ENCODE data around the gene ISCU. TPM values are rescaled to one million over a fixed set of nuclear protein-coding genes. Genes with fewer than 3 reads are reported as not detected.
A peak's percentile ranks its signal among the peaks of the same experiment; 100 is the strongest.

Gene ISCU
- total and polyA plus RNA-seq, 2 of the 8 experiments (the other 6 are each of a cell fraction or from before 2014, with no cell fraction given), result 72.1 to 78.1 TPM

GRCh38 chr12:108612788-108613282 is 50.4 kb downstream of the ISCU start (continued):
- no peak for TF ChIP-seq FOSL1 (IDR thresholded peaks at IDR 0.05; ENCODE audit: insufficient read depth, low read depth, low read length)
- TF ChIP-seq MAX (IDR thresholded peaks at IDR 0.05), result peak; percentile 19; the same call in 1 of the 2 replicates
- TF ChIP-seq E2F6 (IDR thresholded peaks at IDR 0.05), result no peak
- peak; percentile 69; the same call in 1 of the 2 replicates for TF ChIP-seq KDM1A (IDR thresholded peaks at IDR 0.05; ENCODE audit: borderline replicate concordance, low read length)
- no peak for TF ChIP-seq RNF2 (IDR thresholded peaks at IDR 0.05; ENCODE audit: borderline replicate concordance, low read depth, low read length, missing control alignments, poor library complexity, severe bottlenecking)
- no peak for TF ChIP-seq NANOG (IDR thresholded peaks at IDR 0.05; ENCODE audit: insufficient read depth, low read depth, low read length, poor library complexity, severe bottlenecking)
- no peak for TF ChIP-seq NRF1 (IDR thresholded peaks at IDR 0.05; ENCODE audit: low read depth, low read length)
- no peak for TF ChIP-seq EGR1 (IDR thresholded peaks at IDR 0.05; ENCODE audit: borderline replicate concordance, low read depth, low read length)
- no peak for TF ChIP-seq ASH2L (IDR thresholded peaks at IDR 0.05; ENCODE audit: low read length)
- no peak for TF ChIP-seq POLR2A (IDR thresholded peaks at IDR 0.05; ENCODE audit: control extremely low read depth in 1 of 2, low read depth in 2 of 2, low read length in 2 of 2)
- TF ChIP-seq KDM5A (IDR thresholded peaks at IDR 0.05; ENCODE audit: low read length), result no peak
- TF ChIP-seq TCF12 (IDR thresholded peaks at IDR 0.05; ENCODE audit: low read depth, low read length), result no peak
- no peak for TF ChIP-seq SRF (IDR thresholded peaks at IDR 0.05; ENCODE audit: low read depth, low read length)
- no peak for TF ChIP-seq CEBPB (IDR thresholded peaks at IDR 0.05; ENCODE audit: low read depth, low read length)
- TF ChIP-seq CHD2 (IDR thresholded peaks at IDR 0.05; ENCODE audit: low read length), result no peak

All from H1 (cell line).